NT2/D1 (cell line): Measurements from ENCODE around the gene FBXO21.

ENCODE experiments used
- DNase-seq: peaks from one replicate; pipeline ENCODE4 v3.0.0-alpha.2; 2011; ENCODE audit warnings: low read depth, low spot score
- H3K27me3 ChIP-seq: 2 replicates; pipeline ENCODE4 v1.6.0; 2011; ENCODE audit warnings: mild to moderate bottlenecking; ENCODE audit not compliant: insufficient read length, insufficient read depth
- H3K36me3 ChIP-seq: 2 replicates; pipeline ENCODE4 v1.6.1; 2011; ENCODE audit warnings: mild to moderate bottlenecking, low read length, mixed read lengths; ENCODE audit not compliant: insufficient read depth, insufficient read length
- H3K4me1 ChIP-seq: 2 replicates; pipeline ENCODE4 v1.5.1; 2011; ENCODE audit not compliant: insufficient read depth, insufficient read length
- H3K4me3 ChIP-seq: 2 replicates; pipeline ENCODE4 v1.5.1; 2011; ENCODE audit warnings: low read depth; ENCODE audit not compliant: insufficient read length
- H3K9ac ChIP-seq: 2 replicates; pipeline ENCODE4 v1.6.0; 2011; ENCODE audit warnings: low read depth; ENCODE audit not compliant: insufficient read length
- H3K9me3 ChIP-seq: 2 replicates; pipeline ENCODE4 v1.5.1; 2011; ENCODE audit warnings: mild to moderate bottlenecking, low read length; ENCODE audit not compliant: insufficient read depth
- SUZ12 ChIP-seq: IDR thresholded peaks from 2 replicates; pipeline ENCODE4 v1.6.1; 2011; ENCODE audit not compliant: insufficient read length, insufficient read depth; ENCODE audit errors: extremely low read depth
- YY1 ChIP-seq: IDR thresholded peaks from 2 replicates; pipeline ENCODE4 v1.6.1; 2011; ENCODE audit not compliant: insufficient read length, insufficient read depth
- ZNF274 ChIP-seq: IDR thresholded peaks from 2 replicates; pipeline ENCODE4 v1.6.1; 2011; ENCODE audit warnings: mild to moderate bottlenecking, low read depth, low read length

Gene FBXO21

GRCh38 chr12:117120787-117121186 is 69.5 kb downstream of the FBXO21 start:
- no peak overlapping the region for H3K9ac ChIP-seq
- no peaks in the 10 kb centered on the region for H3K9me3 ChIP-seq

GRCh38 chr12:117119592-117120198 is 70.6 kb downstream of the FBXO21 start:
- no peaks in the 10 kb centered on the region for H3K36me3 ChIP-seq
- no peaks in the 10 kb centered on the region for H3K9me3 ChIP-seq
- H3K4me1 ChIP-seq = peaks cover 5% of the 10 kb centered on the region
- no peaks in the 10 kb centered on the region for H3K27me3 ChIP-seq
- H3K9ac ChIP-seq = no peak overlapping the region
- DNase-seq = peak; percentile 50
- TF ChIP-seq YY1 (no peak), SUZ12 (no peak), ZNF274 (no peak)
- no peak overlapping the region for H3K4me3 ChIP-seq

More at GRCh38 chr12:117120787-117121186, 69.5 kb downstream of the FBXO21 start:
- Histone ChIP-seq H3K4me1 (peaks cover 6% of the 10 kb centered on the region), H3K36me3 (no peaks in the 10 kb centered on the region), H3K4me3 (no peak overlapping the region), H3K27me3 (no peaks in the 10 kb centered on the region)
- TF ChIP-seq ZNF274 = no peak
- no peak for TF ChIP-seq SUZ12
- no peak for TF ChIP-seq YY1
- no peak for DNase-seq

- Histone ChIP-seq H3K9me3 (no peaks in the 10 kb centered on the region), H3K9ac (peak overlapping the region; percentile 29), H3K27me3 (no peaks in the 10 kb centered on the region), H3K36me3 (no peaks in the 10 kb centered on the region), H3K4me1 (peaks cover 2% of the 10 kb centered on the region), H3K4me3 (no peak overlapping the region)
- TF ChIP-seq ZNF274 (no peak), SUZ12 (no peak), YY1 (no peak)
- DNase-seq = peak; percentile 49
Measured at GRCh38 chr12:117118838-117119591, 71.3 kb downstream of the FBXO21 start.

- Histone ChIP-seq H3K9me3 (no peaks in the 10 kb centered on the region), H3K4me1 (peaks cover 17% of the 10 kb centered on the region), H3K4me3 (no peak overlapping the region), H3K27me3 (no peaks in the 10 kb centered on the region), H3K36me3 (no peaks in the 10 kb centered on the region), H3K9ac (no peak overlapping the region)
- TF ChIP-seq YY1 (no peak), SUZ12 (no peak), ZNF274 (no peak)
- no peak for DNase-seq
Measured at GRCh38 chr12:117114784-117115183, 75.5 kb downstream of the FBXO21 start.

GRCh38 chr12:117113231-117113630 is 77.0 kb downstream of the FBXO21 start:
- Histone ChIP-seq H3K4me3 (no peak overlapping the region), H3K27me3 (no peaks in the 10 kb centered on the region), H3K9ac (no peak overlapping the region), H3K4me1 (peaks cover 15% of the 10 kb centered on the region), H3K36me3 (no peaks in the 10 kb centered on the region), H3K9me3 (no peaks in the 10 kb centered on the region)
- no peak for DNase-seq
- TF ChIP-seq ZNF274 = no peak

- H3K9ac ChIP-seq = no peak overlapping the region
- no peak for DNase-seq
Measured at GRCh38 chr12:117111821-117112595, 78.3 kb downstream of the FBXO21 start.

GRCh38 chr12:117111386-117111785 is 78.9 kb downstream of the FBXO21 start:
- H3K9me3 ChIP-seq = no peaks in the 10 kb centered on the region
- no peaks in the 10 kb centered on the region for H3K27me3 ChIP-seq
- peaks cover 15% of the 10 kb centered on the region for H3K4me1 ChIP-seq
- H3K36me3 ChIP-seq = no peaks in the 10 kb centered on the region
- H3K4me3 ChIP-seq = no peak overlapping the region
- TF ChIP-seq ZNF274 (no peak), SUZ12 (no peak), YY1 (no peak)
- no peak for DNase-seq
- H3K9ac ChIP-seq = no peak overlapping the region

More at GRCh38 chr12:117111821-117112595, 78.3 kb downstream of the FBXO21 start:
- TF ChIP-seq ZNF274 (no peak), YY1 (no peak), SUZ12 (no peak)
- peaks cover 15% of the 10 kb centered on the region for H3K4me1 ChIP-seq
- H3K4me3 ChIP-seq = no peak overlapping the region
- H3K36me3 ChIP-seq = no peaks in the 10 kb centered on the region
- H3K9me3 ChIP-seq = no peaks in the 10 kb centered on the region
- no peaks in the 10 kb centered on the region for H3K27me3 ChIP-seq
